ENCODE measurements around the gene ZBTB43. TPM values are rescaled to one million over a fixed set of nuclear protein-coding genes. Genes with fewer than 3 reads are reported as not detected.

The ZBTB43 gene
- total RNA-seq, 2 donors from 2014 or later, result 36.8 to 52.0 TPM

DNA sequence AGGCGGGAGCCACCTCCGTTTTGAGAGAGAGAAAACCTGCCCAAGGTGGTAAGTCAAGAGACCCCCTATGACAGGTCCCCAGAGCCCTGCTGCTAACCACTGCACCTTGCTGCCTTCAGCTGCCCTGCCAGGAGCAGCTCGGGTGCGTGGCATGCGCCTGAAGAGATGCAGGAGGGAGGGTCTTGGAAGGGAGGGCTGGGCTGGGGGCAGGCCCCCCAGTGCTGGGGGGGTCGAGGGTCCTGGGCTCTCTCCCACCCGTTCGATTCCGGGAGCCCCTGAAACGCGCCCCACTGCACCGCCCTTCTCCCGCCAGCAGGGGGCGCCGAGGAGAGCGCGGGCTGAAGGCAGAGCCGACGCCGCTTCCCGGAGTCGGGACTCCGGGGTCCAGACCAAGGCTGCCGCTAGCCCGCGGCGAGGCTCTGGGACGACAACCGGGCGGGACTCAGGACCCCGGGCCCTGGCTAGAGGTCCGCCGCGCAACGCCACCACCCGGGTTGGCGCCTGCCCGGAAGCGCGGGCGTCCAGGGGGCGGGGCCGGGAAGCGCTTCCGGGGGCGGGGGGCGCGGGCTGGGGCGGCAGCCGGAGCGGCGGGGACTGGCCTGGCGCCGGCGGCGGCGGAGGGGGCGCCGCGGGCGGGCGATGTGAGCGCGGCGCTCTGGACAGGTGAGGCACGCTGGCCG lies 55.4 kb downstream of the ZBTB43 start, which contains the start of gene ZBTB34:
TSS of gene ZBTB34 (plus strand) at position 563 of the 680 bp plus-strand sequence. CDS start 18,761 bp downstream, outside the sequence.
- H3K27ac Mint-ChIP-seq, result peak within 1 kb of the TSS; percentile 90
- H3K36me3 Mint-ChIP-seq (ENCODE audit: low read depth), result peaks cover 2% of the 10 kb centered on the region
- peak within 1 kb of the TSS; percentile 92 for H3K4me3 Mint-ChIP-seq
- H3K4me1 Mint-ChIP-seq, result peaks cover 19% of the 10 kb centered on the region
- H3K9me3 ChIP-seq (ENCODE audit: control insufficient read depth, low read length, poor library complexity, severe bottlenecking), result no peaks in the 10 kb centered on the region
- ATAC-seq, result peak; percentile 89
- DNase-seq, result peak; percentile 68 to 85 (median 74)
- H3K27me3 Mint-ChIP-seq, result peaks cover 15% of the 10 kb centered on the region

DNA sequence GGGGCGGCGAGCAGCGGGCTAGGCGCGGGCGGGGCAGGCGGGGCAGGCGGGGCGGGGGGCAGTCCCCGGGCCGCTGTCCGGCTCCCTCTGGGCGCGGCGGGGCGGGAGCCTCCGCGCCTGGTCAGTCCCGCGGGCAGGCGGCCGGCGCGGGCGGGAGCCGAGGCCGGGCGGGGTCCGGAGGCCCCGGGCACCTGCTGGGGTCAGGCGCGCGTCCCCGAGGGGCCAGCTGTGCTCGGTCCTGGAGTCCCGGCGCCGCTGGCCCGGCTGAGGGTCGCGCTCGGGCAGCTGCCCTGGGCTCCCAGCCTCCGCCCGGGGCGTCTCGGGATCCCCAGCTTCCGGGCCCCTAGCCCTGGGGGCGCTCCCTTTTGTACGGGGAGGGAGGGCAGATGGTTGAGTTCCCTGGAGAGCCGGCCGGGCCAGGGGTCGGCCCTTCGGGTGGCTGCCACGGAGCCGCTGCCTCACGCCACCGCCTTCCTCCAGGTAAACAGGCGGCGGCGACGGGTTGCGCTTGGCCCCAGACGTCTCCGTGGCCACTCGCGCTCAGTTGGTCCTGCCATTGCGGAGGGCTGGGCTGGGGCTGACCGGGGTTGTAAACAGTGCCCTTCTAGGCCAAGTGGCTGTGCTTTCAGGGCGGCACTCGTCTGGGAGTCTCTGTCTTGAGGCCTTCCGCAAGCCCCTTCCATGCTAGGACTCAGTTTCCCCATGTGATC lies 56.1 kb downstream of the ZBTB43 start:
- Mint-ChIP-seq H3K4me3 (peak overlapping the region; percentile 92), H3K4me1 (peaks cover 21% of the 10 kb centered on the region), H3K36me3 (ENCODE audit: low read depth) (peaks cover 2% of the 10 kb centered on the region), H3K27ac (peak overlapping the region; percentile 90), H3K27me3 (peaks cover 13% of the 10 kb centered on the region)
- no peaks in the 10 kb centered on the region for H3K9me3 ChIP-seq (ENCODE audit: control insufficient read depth, low read length, poor library complexity, severe bottlenecking)
- DNase-seq (peak in 2 of 3 donors; percentile 11 to 17), ATAC-seq (peak; percentile 12)

GRCh38 chr9:126861707-126862103 lies 56.9 kb downstream of the ZBTB43 start:
- peaks cover 8% of the 10 kb centered on the region for H3K27me3 Mint-ChIP-seq
- ATAC-seq (no peak), DNase-seq (no peak)
- H3K4me3 Mint-ChIP-seq, result peak overlapping the region; percentile 92
- peak overlapping the region; percentile 90 for H3K27ac Mint-ChIP-seq
- peaks cover 21% of the 10 kb centered on the region for H3K4me1 Mint-ChIP-seq
- H3K9me3 ChIP-seq (ENCODE audit: control insufficient read depth, low read length, poor library complexity, severe bottlenecking), result no peaks in the 10 kb centered on the region
- peaks cover 4% of the 10 kb centered on the region for H3K36me3 Mint-ChIP-seq (ENCODE audit: low read depth)

- no peak for ATAC-seq
- peak overlapping the region; percentile 92 for H3K4me3 Mint-ChIP-seq
- peaks cover 6% of the 10 kb centered on the region for H3K27me3 Mint-ChIP-seq
- no peak for DNase-seq
- no peaks in the 10 kb centered on the region for H3K9me3 ChIP-seq (ENCODE audit: control insufficient read depth, low read length, poor library complexity, severe bottlenecking)
- peak overlapping the region; percentile 90 for H3K27ac Mint-ChIP-seq
- H3K36me3 Mint-ChIP-seq (ENCODE audit: low read depth), result peaks cover 4% of the 10 kb centered on the region
- peaks cover 21% of the 10 kb centered on the region for H3K4me1 Mint-ChIP-seq
Observed at GRCh38 chr9:126862104-126862761, 57.4 kb downstream of the ZBTB43 start.

DNA sequence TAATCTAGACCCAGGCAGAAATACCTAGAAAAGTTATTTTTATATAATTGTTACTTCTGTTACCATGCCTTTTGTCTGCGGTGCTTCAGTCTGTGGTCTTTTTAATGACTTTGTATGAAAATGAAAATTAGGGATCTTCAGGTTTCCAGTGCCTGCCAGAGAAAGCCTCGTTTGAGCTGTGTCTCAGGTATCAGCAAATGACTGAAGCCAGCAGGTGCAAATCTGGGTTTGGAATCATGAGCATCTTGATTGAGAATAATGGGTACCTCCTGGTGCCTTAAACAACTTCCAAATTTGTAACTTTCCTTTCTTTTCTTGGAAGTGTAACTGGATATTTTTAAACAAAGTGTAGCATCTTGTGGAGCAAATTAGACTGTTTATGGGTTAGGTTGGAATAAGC lies 59.9 kb downstream of the ZBTB43 start:
- Mint-ChIP-seq H3K36me3 (ENCODE audit: low read depth) (peaks cover 4% of the 10 kb centered on the region), H3K27me3 (no peaks in the 10 kb centered on the region), H3K4me3 (no peak overlapping the region), H3K4me1 (peaks cover 30% of the 10 kb centered on the region), H3K27ac (no peak overlapping the region)
- no peak for ATAC-seq
- DNase-seq, result no peak
- H3K9me3 ChIP-seq (ENCODE audit: control insufficient read depth, low read length, poor library complexity, severe bottlenecking), result no peaks in the 10 kb centered on the region

- ATAC-seq (no peak), DNase-seq (no peak)
- H3K27ac Mint-ChIP-seq, result peak overlapping the region; percentile 63
Observed at GRCh38 chr9:126869368-126869767, 64.5 kb downstream of the ZBTB43 start.

GRCh38 chr9:126872516-126872915 lies 67.7 kb downstream of the ZBTB43 start:
- no peaks in the 10 kb centered on the region for H3K36me3 Mint-ChIP-seq (ENCODE audit: low read depth)
- no peaks in the 10 kb centered on the region for H3K9me3 ChIP-seq (ENCODE audit: control insufficient read depth, low read length, poor library complexity, severe bottlenecking)
- no peak overlapping the region for H3K4me3 Mint-ChIP-seq
- peaks cover 31% of the 10 kb centered on the region for H3K4me1 Mint-ChIP-seq
- no peak overlapping the region for H3K27ac Mint-ChIP-seq
- DNase-seq (no peak), ATAC-seq (no peak)
- no peaks in the 10 kb centered on the region for H3K27me3 Mint-ChIP-seq

More at GRCh38 chr9:126869368-126869767, 64.5 kb downstream of the ZBTB43 start:
- no peaks in the 10 kb centered on the region for H3K9me3 ChIP-seq (ENCODE audit: control insufficient read depth, low read length, poor library complexity, severe bottlenecking)
- no peaks in the 10 kb centered on the region for H3K27me3 Mint-ChIP-seq
- H3K36me3 Mint-ChIP-seq (ENCODE audit: low read depth), result peaks cover 4% of the 10 kb centered on the region
- H3K4me1 Mint-ChIP-seq, result peaks cover 17% of the 10 kb centered on the region
- no peak overlapping the region for H3K4me3 Mint-ChIP-seq

GRCh38 chr9:126874546-126875314 lies 69.9 kb downstream of the ZBTB43 start:
- H3K27ac Mint-ChIP-seq, result no peak overlapping the region
- H3K36me3 Mint-ChIP-seq (ENCODE audit: low read depth), result no peaks in the 10 kb centered on the region

GRCh38 chr9:126875756-126876510 lies 71.1 kb downstream of the ZBTB43 start:
- Mint-ChIP-seq H3K36me3 (ENCODE audit: low read depth) (no peaks in the 10 kb centered on the region), H3K27me3 (no peaks in the 10 kb centered on the region), H3K4me1 (peaks cover 23% of the 10 kb centered on the region), H3K4me3 (peak overlapping the region; percentile 31), H3K27ac (peak overlapping the region; percentile 83)
- ATAC-seq (no peak), DNase-seq (no peak)
- H3K9me3 ChIP-seq (ENCODE audit: control insufficient read depth, low read length, poor library complexity, severe bottlenecking), result no peaks in the 10 kb centered on the region

More at GRCh38 chr9:126874546-126875314, 69.9 kb downstream of the ZBTB43 start:
- Mint-ChIP-seq H3K4me3 (no peak overlapping the region), H3K27me3 (no peaks in the 10 kb centered on the region), H3K4me1 (peaks cover 27% of the 10 kb centered on the region)
- H3K9me3 ChIP-seq (ENCODE audit: control insufficient read depth, low read length, poor library complexity, severe bottlenecking), result no peaks in the 10 kb centered on the region
- ATAC-seq (no peak), DNase-seq (no peak)

- H3K27me3 Mint-ChIP-seq, result no peaks in the 10 kb centered on the region
- peak overlapping the region; percentile 83 for H3K27ac Mint-ChIP-seq
- H3K9me3 ChIP-seq (ENCODE audit: control insufficient read depth, low read length, poor library complexity, severe bottlenecking), result no peaks in the 10 kb centered on the region
- DNase-seq (no peak), ATAC-seq (no peak)
- peaks cover 23% of the 10 kb centered on the region for H3K4me1 Mint-ChIP-seq
- no peak overlapping the region for H3K4me3 Mint-ChIP-seq
- H3K36me3 Mint-ChIP-seq (ENCODE audit: low read depth), result no peaks in the 10 kb centered on the region
Observed at GRCh38 chr9:126876531-126876930, 71.7 kb downstream of the ZBTB43 start.

- H3K9me3 ChIP-seq (ENCODE audit: control insufficient read depth, low read length, poor library complexity, severe bottlenecking), result no peaks in the 10 kb centered on the region
- Mint-ChIP-seq H3K4me3 (peak overlapping the region; percentile 56), H3K27me3 (no peaks in the 10 kb centered on the region), H3K36me3 (ENCODE audit: low read depth) (no peaks in the 10 kb centered on the region), H3K4me1 (peaks cover 26% of the 10 kb centered on the region), H3K27ac (peak overlapping the region; percentile 83)
- DNase-seq (no peak), ATAC-seq (peak; percentile 78)
Observed at GRCh38 chr9:126877418-126877817, 72.6 kb downstream of the ZBTB43 start.

DNA sequence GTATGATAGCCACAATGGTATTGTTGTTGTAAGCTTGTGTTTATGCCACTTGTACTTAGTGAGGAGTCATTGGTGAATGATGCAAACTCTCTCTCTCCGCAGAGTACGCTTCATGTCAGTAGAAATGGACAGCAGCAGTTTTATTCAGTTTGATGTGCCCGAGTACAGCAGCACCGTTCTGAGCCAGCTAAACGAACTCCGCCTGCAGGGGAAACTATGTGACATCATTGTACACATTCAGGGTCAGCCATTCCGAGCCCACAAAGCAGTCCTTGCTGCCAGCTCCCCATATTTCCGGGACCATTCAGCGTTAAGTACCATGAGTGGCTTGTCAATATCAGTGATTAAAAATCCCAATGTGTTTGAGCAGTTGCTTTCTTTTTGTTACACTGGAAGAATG lies 74.4 kb downstream of the ZBTB43 start:
- DNase-seq (no peak), ATAC-seq (no peak)
- no peaks in the 10 kb centered on the region for H3K36me3 Mint-ChIP-seq (ENCODE audit: low read depth)
- H3K27ac Mint-ChIP-seq, result no peak overlapping the region
- H3K4me1 Mint-ChIP-seq, result peaks cover 26% of the 10 kb centered on the region
- H3K27me3 Mint-ChIP-seq, result no peaks in the 10 kb centered on the region
- H3K9me3 ChIP-seq (ENCODE audit: control insufficient read depth, low read length, poor library complexity, severe bottlenecking), result no peaks in the 10 kb centered on the region
- no peak overlapping the region for H3K4me3 Mint-ChIP-seq

Data from T-helper 17 cell (primary cell).